ENCODE results near the gene PIM3.

The PIM3 gene

GRCh38 chr22:49955581-49956417 lies 4.8 kb upstream of the PIM3 start:
- DNase-seq (ENCODE audit: low read depth in 3 of 3): no peak

GRCh38 chr22:49956418-49956770 lies 4.2 kb upstream of the PIM3 start:
- DNase-seq (ENCODE audit: low read depth in 3 of 3): no peak

- no peak for DNase-seq (ENCODE audit: low read depth in 3 of 3)
These were observed 3.4 kb upstream of the PIM3 start for GRCh38 chr22:49956914-49957825.

- DNase-seq (ENCODE audit: low read depth in 3 of 3): no peak
These were observed 2.7 kb upstream of the PIM3 start for GRCh38 chr22:49957826-49958365.

- no peak for DNase-seq (ENCODE audit: low read depth in 3 of 3)
These were observed 2.1 kb upstream of the PIM3 start for GRCh38 chr22:49958366-49958921.

- no peak for DNase-seq (ENCODE audit: low read depth in 3 of 3)
These were observed 1.4 kb upstream of the PIM3 start for GRCh38 chr22:49958931-49959781.

- no peak for DNase-seq (ENCODE audit: low read depth in 3 of 3)
These were observed 802 bp upstream of the PIM3 start for GRCh38 chr22:49959782-49960158.

GRCh38 chr22:49961005-49961600 lies 531 bp downstream of the PIM3 start:
- DNase-seq (ENCODE audit: low read depth in 3 of 3): no peak

GRCh38 chr22:49961601-49962011 lies 1.0 kb downstream of the PIM3 start:
- no peak for DNase-seq (ENCODE audit: low read depth in 3 of 3)

GRCh38 chr22:49962012-49962750 lies 1.6 kb downstream of the PIM3 start:
- peak; percentile 79 to 82 (median 81) for DNase-seq (ENCODE audit: low read depth in 3 of 3)

- no peak for DNase-seq (ENCODE audit: low read depth in 3 of 3)
These were observed 2.4 kb downstream of the PIM3 start for GRCh38 chr22:49962751-49963646.

GRCh38 chr22:49963647-49964026 lies 3.1 kb downstream of the PIM3 start:
- no peak for DNase-seq (ENCODE audit: low read depth in 3 of 3)

GRCh38 chr22:49964136-49965090 lies 3.8 kb downstream of the PIM3 start:
- no peak for DNase-seq (ENCODE audit: low read depth in 3 of 3)

GRCh38 chr22:49965091-49966040 lies 4.8 kb downstream of the PIM3 start:
- DNase-seq (ENCODE audit: low read depth in 3 of 3): no peak

- no peak for DNase-seq (ENCODE audit: low read depth in 3 of 3)
These were observed 5.6 kb downstream of the PIM3 start for GRCh38 chr22:49966041-49966773.
